ENCODE measurements around the gene KLF2. TPM values are rescaled to one million over a fixed set of nuclear protein-coding genes. Genes with fewer than 3 reads are reported as not detected.
A peak's percentile ranks its signal among the peaks of the same experiment; 100 is the strongest.

Gene KLF2
- total RNA-seq, 4 donors from 2014 or later: 16.5 to 139 (median 81.8) TPM

DNA sequence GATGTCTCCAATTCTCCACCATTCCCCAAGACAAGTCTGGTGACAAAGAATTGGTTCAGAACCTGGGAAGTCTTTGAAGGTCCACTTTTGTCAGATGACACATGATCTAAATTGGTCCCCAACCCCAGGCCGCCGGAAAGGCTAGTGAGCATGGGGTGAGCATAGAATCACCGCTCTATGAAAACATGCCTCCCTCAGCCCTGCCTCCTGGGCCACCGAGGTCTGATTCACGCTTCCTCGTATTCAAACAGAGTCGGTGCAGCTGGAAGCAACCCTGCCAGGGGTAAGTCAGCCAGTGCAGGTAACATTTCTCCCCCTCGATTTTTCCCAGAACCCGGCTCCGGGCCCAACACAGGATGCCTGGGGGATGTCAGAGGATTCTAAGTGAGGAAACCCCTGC is 33.9 kb upstream of the KLF2 start:
- Histone ChIP-seq H3K27ac (peak overlapping the region; percentile 97 to 98), H3K4me3 (no peak overlapping the region), H3K4me1 (peaks cover 5 to 7% of the 10 kb centered on the region in 2 donors), H3K27me3 (no peaks in the 10 kb centered on the region), H3K36me3 (no peaks in the 10 kb centered on the region), H3K9me3 (no peaks in the 10 kb centered on the region)
- intact Hi-C loops (cut with DNase I; ENCODE audit: low total_unique reads): no loop called here
- no peak for TF ChIP-seq CTCF (IDR thresholded peaks at IDR 0.05)
- TF ChIP-seq POLR2A (IDR thresholded peaks at IDR 0.05): peak in 1 of 2 donors; percentile 21
- DNase-seq: peak in 1 of 2 donors; percentile 54

DNA sequence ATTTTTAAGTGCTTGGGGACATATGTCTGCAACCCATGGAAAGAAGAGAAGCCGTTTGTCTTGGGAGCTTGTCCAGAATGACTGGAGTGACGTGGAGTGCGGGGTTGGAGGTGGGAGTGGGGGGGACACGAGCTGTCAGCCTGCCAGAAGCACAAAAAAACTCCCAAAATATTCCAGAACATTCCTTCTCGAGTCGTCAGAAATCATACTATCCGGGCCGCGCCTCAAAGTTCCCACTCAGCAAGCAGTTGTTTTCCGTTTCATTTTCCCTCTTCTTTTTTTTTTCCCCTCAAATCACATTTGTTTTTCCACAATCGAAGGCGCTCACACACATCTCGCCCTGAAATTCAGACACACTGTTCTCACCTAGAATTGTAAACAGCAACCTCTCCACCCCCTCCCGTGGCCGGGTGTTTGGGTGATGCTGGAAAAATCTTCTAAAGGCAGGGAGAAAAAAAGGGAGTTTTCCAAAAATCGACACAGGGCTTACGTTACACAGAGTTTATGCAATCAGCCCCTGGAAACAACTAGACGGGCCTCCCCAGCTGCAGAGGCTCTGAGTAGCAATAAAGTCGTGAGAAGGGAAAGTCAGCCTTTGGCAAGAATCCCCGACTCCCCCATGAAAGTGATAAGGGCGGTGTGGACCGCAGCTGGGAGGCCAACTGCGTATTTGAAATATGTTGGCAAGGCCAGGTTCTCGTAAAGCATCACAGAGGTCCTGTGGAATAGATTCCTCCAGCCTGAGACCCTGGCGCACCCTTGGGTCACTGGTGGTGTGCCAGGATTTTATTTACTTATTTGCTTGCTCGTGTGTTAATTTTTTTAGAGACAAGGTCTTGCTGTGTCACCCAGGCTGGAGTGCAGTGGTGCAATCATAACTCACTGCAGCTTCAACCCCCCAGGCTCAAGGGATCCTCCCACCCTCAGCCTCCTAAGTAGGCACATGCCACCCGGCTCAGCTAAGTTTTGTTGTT is 31.2 kb upstream of the KLF2 start:
- DNase-seq: peak; percentile 93 to 98
- Histone ChIP-seq H3K4me1 (peaks cover 5 to 7% of the 10 kb centered on the region in 2 donors), H3K27ac (peak overlapping the region; percentile 97 to 98), H3K36me3 (no peaks in the 10 kb centered on the region), H3K4me3 (peak overlapping the region; percentile 2 to 23), H3K27me3 (no peaks in the 10 kb centered on the region), H3K9me3 (no peaks in the 10 kb centered on the region)
- TF ChIP-seq CTCF (IDR thresholded peaks at IDR 0.05): no peak
- peak in 1 of 2 donors; percentile 27 for TF ChIP-seq POLR2A (IDR thresholded peaks at IDR 0.05)
- intact Hi-C loops (cut with DNase I; ENCODE audit: low total_unique reads): no loop called here

- peak overlapping the region; percentile 97 to 98 for H3K27ac ChIP-seq
- peak; percentile 56 to 62 for DNase-seq
- TF ChIP-seq CTCF (IDR thresholded peaks at IDR 0.05): no peak
- TF ChIP-seq POLR2A (IDR thresholded peaks at IDR 0.05): no peak
Measured at GRCh38 chr19:16295057-16295456, 29.6 kb upstream of the KLF2 start.

GRCh38 chr19:16296713-16297112 is 27.9 kb upstream of the KLF2 start:
- H3K27ac ChIP-seq: no peak overlapping the region
- intact Hi-C loops (cut with DNase I; ENCODE audit: low total_unique reads): no loop called here
- H3K9me3 ChIP-seq: no peaks in the 10 kb centered on the region
- peaks cover 5 to 7% of the 10 kb centered on the region in 2 donors for H3K4me1 ChIP-seq
- no peaks in the 10 kb centered on the region for H3K36me3 ChIP-seq
- TF ChIP-seq CTCF (IDR thresholded peaks at IDR 0.05) (no peak), POLR2A (IDR thresholded peaks at IDR 0.05) (no peak)
- H3K27me3 ChIP-seq: no peaks in the 10 kb centered on the region
- no peak overlapping the region for H3K4me3 ChIP-seq
- no peak for DNase-seq

More at GRCh38 chr19:16295057-16295456, 29.6 kb upstream of the KLF2 start:
- intact Hi-C loops (cut with DNase I; ENCODE audit: low total_unique reads): no loop called here
- no peaks in the 10 kb centered on the region for H3K27me3 ChIP-seq
- no peak overlapping the region for H3K4me3 ChIP-seq
- peaks cover 5 to 7% of the 10 kb centered on the region in 2 donors for H3K4me1 ChIP-seq
- H3K9me3 ChIP-seq: no peaks in the 10 kb centered on the region
- H3K36me3 ChIP-seq: no peaks in the 10 kb centered on the region

- no peak for TF ChIP-seq CTCF (IDR thresholded peaks at IDR 0.05)
- no peak for TF ChIP-seq POLR2A (IDR thresholded peaks at IDR 0.05)
- no peaks in the 10 kb centered on the region for H3K9me3 ChIP-seq
- H3K4me1 ChIP-seq: peaks cover 5 to 7% of the 10 kb centered on the region in 2 donors
- DNase-seq: no peak
- intact Hi-C loops (cut with DNase I; ENCODE audit: low total_unique reads): no loop called here
- H3K27me3 ChIP-seq: no peaks in the 10 kb centered on the region
- no peaks in the 10 kb centered on the region for H3K36me3 ChIP-seq
- H3K27ac ChIP-seq: no peak overlapping the region
- H3K4me3 ChIP-seq: no peak overlapping the region
Measured at GRCh38 chr19:16297575-16298178, 26.9 kb upstream of the KLF2 start.

Measured in uterus (tissue), 4 donors.